Cardiac muscle cell (in vitro differentiated cells and primary cell): Measurements from ENCODE around the gene ITGA11. TPM values are rescaled to one million over a fixed set of nuclear protein-coding genes. Genes with fewer than 3 reads are reported as not detected.

Source experiments
- DNase-seq, 2 donors: peaks; one replicate each; pipeline versions ENCODE4 v3.0.0 to v3.0.0-alpha.2; 2010 to 2017; ENCODE audit warnings: low read depth in 1 of 2, low spot score in 1 of 2
- H3K27ac ChIP-seq: fragments of 200-600 bp; sonication (generic); 2 replicates; pipeline ENCODE4 v1.5.1; 2016
- H3K27me3 ChIP-seq: fragments of 200-600 bp; sonication (generic); 2 replicates; pipeline ENCODE4 v1.6.0; 2016; ENCODE audit warnings: control low read depth
- H3K36me3 ChIP-seq: fragments of 200-600 bp; sonication (generic); 2 replicates; pipeline ENCODE4 v1.5.1; 2016; ENCODE audit warnings: control low read depth
- H3K4me1 ChIP-seq: fragments of 200-600 bp; sonication (generic); 2 replicates; pipeline ENCODE4 v1.8.1; 2017; ENCODE audit warnings: low read depth, mild to moderate bottlenecking, mixed run types
- H3K4me3 ChIP-seq: fragments of 200-600 bp; sonication (generic); 2 replicates; pipeline ENCODE4 v1.5.1; 2016; ENCODE audit warnings: mild to moderate bottlenecking
- H3K9me3 ChIP-seq: fragments of 200-600 bp; sonication (generic); 2 replicates; pipeline ENCODE4 v1.5.1; 2017; ENCODE audit warnings: low read depth, mild to moderate bottlenecking, control low read depth
- polyA plus RNA-seq: library from polyadenylated mRNA; unstranded; fragments of >200 nt; fragmentation: Nextera tagmentation; extraction: Ambion mirVana; gene quantifications from 2 replicates; pipeline ENCODE4 v1.2.1, GENCODE V29; 2016
- total RNA-seq: library from RNA; depleted of rRNA; stranded (reverse); fragments of >200 nt; gene quantifications from 2 replicates; pipeline ENCODE4 v1.2.3, GENCODE V29; 2016
- TF ChIP-seq, protein P1 (sequence below): IDR thresholded peaks from 2 replicates; pipeline ENCODE4 v1.5.1; 2012; ENCODE audit warnings: low read depth, mild to moderate bottlenecking, low read length

Gene ITGA11
- total and polyA plus RNA-seq, 2 experiments from 2014 or later = 0.12 to 1.2 TPM

DNA sequence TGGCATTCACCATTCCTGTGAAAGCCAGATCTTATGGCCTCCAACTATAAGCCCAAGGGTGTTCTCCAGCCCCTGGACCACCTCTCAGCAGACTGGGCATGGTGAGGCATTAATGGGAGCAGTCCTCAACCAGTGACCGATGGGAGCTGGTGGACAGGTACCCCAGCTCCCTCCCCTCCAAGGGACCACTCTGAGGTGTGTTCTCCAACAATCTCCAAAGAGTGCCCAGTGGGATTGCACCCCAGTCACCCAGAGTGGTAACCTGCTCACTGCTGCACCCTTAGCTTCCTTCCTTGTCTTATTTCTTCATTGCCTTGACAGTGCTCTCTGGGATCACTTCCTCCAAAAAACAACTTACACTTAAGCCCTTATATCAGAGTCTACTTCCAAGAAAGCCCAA lies 8.2 kb upstream of the ITGA11 start:
- Histone ChIP-seq H3K4me1 (no peaks in the 10 kb centered on the region), H3K4me3 (no peak overlapping the region), H3K27me3 (peaks cover 32% of the 10 kb centered on the region), H3K27ac (no peak overlapping the region), H3K9me3 (no peaks in the 10 kb centered on the region), H3K36me3 (no peaks in the 10 kb centered on the region)
- DNase-seq = no peak
- TF ChIP-seq, protein P1, sequence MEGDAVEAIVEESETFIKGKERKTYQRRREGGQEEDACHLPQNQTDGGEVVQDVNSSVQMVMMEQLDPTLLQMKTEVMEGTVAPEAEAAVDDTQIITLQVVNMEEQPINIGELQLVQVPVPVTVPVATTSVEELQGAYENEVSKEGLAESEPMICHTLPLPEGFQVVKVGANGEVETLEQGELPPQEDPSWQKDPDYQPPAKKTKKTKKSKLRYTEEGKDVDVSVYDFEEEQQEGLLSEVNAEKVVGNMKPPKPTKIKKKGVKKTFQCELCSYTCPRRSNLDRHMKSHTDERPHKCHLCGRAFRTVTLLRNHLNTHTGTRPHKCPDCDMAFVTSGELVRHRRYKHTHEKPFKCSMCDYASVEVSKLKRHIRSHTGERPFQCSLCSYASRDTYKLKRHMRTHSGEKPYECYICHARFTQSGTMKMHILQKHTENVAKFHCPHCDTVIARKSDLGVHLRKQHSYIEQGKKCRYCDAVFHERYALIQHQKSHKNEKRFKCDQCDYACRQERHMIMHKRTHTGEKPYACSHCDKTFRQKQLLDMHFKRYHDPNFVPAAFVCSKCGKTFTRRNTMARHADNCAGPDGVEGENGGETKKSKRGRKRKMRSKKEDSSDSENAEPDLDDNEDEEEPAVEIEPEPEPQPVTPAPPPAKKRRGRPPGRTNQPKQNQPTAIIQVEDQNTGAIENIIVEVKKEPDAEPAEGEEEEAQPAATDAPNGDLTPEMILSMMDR = no peak

DNA sequence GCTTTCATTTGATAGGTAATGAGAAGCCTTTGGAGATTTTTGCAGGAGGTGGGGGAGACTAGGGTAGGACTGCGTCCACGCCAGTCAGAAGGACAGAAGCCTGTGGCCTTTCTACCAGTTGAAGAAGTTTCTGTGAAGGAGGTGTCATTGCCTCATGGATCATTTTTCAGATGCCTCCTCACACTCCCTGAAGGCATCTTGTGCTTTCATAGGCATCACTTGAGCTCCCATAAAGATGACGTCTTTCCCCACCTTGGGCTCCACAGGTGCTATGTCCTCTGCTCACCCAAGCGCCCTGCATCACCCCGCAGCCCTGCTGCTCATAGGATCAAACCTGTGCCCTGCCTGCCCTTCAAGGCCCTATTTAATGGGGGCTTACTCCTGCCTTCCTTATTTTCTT lies 7.5 kb upstream of the ITGA11 start:
- H3K4me1 ChIP-seq = no peaks in the 10 kb centered on the region
- H3K27ac ChIP-seq = no peak overlapping the region
- TF ChIP-seq, protein P1 = no peak
- no peak for DNase-seq
- no peak overlapping the region for H3K4me3 ChIP-seq
- H3K36me3 ChIP-seq = no peaks in the 10 kb centered on the region
- H3K9me3 ChIP-seq = no peaks in the 10 kb centered on the region
- H3K27me3 ChIP-seq = peaks cover 39% of the 10 kb centered on the region

DNA sequence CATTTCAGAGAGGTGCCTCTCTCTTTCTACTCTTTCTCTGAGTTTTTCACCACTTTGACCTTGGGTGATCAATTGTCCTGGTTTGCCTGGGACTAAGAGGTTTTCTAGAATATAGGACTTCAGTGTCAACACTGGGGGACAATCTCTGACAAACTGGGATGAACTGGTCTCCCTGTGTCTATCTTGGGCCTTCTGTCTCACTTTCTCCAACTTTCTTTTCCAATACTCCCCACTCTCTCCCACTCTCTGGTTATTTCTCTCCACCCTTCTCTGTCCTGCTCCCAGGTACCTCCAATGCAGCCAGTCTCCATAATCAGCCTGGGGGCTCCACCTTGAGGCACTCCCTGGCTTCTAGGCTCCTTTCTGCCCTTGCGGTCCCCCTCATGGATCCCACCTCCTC lies 4.7 kb upstream of the ITGA11 start:
- TF ChIP-seq, protein P1 = no peak
- no peak for DNase-seq
- Histone ChIP-seq H3K27ac (no peak overlapping the region), H3K4me3 (no peak overlapping the region), H3K27me3 (peaks cover 61% of the 10 kb centered on the region), H3K9me3 (no peaks in the 10 kb centered on the region), H3K36me3 (no peaks in the 10 kb centered on the region), H3K4me1 (peaks cover 3% of the 10 kb centered on the region)

DNA sequence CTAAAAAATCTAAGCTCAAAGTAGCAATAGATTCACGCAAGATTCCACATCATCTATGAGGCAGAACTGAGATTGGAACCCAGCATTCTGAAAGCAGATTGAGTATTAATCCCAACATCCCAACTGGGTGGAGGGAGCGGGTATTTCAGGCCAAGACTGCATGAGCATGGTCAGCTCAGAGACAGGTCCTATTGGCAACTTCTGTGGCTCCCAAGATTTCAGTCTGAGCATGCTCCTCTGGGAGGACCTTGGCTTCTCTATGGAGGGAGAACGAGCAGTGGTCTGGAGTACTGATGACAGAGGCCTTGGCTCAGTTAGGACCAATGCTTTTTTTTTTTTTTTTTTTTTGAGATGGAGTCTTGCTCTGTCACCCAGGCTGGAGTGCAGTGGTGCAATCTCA lies 4.0 kb upstream of the ITGA11 start:
- Histone ChIP-seq H3K4me3 (no peak overlapping the region), H3K4me1 (peaks cover 3% of the 10 kb centered on the region), H3K9me3 (no peaks in the 10 kb centered on the region), H3K27me3 (peaks cover 67% of the 10 kb centered on the region), H3K36me3 (no peaks in the 10 kb centered on the region), H3K27ac (no peak overlapping the region)
- no peak for DNase-seq
- TF ChIP-seq, protein P1 = no peak

DNA sequence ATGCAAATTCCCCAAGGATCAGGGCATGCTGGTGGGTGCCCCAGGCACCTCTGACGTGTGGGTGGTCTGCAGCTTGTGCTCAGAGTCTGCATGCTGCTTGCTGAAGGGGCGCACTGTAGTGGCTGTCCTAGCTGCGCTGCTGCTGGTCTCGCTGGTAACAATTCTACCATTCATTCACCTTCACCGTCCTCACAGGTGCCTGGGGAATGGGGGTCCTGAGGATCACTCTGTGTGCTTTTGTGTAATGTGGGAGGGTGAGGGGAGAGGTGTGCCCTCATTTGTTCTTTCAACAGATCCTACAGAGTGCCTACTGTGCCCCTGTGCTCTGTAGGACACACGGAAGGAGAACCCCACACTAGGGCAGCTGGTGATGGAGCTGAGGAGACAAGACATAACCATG lies 2.1 kb upstream of the ITGA11 start:
- Histone ChIP-seq H3K27me3 (peaks cover 76% of the 10 kb centered on the region), H3K4me3 (no peak overlapping the region), H3K27ac (no peak overlapping the region), H3K36me3 (no peaks in the 10 kb centered on the region), H3K9me3 (no peaks in the 10 kb centered on the region), H3K4me1 (peaks cover 3% of the 10 kb centered on the region)
- DNase-seq = no peak
- TF ChIP-seq, protein P1 = no peak

DNA sequence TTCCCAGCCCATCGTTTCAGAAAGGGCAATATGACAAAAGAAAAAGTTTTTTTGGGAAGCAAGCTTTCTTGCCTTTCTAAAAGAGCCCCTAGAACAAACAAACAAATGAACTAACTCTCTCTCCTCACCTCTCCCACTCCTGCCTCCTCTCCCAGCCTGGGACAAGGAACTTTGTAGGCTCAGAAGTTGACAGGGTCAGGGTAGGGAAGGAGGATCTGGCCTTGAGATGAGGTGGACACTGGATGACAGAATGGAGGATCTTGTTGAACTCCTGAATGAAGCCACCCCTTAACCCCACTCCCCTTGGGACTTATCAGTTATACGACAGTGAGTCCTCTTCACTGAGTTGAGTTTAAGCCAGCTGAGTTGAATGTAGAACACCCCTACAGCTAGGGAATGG lies 1.6 kb upstream of the ITGA11 start:
- H3K36me3 ChIP-seq = no peaks in the 10 kb centered on the region
- peaks cover 80% of the 10 kb centered on the region for H3K27me3 ChIP-seq
- DNase-seq = no peak

More for the DNA sequence above, 1.6 kb upstream of the ITGA11 start:
- H3K27ac ChIP-seq = no peak overlapping the region
- no peaks in the 10 kb centered on the region for H3K9me3 ChIP-seq
- TF ChIP-seq, protein P1 = no peak
- H3K4me3 ChIP-seq = no peak overlapping the region
- peaks cover 3% of the 10 kb centered on the region for H3K4me1 ChIP-seq
